Adrenal gland (tissue), 12 donors: Measurements from ENCODE around the gene RFX8. TPM values are rescaled to one million over a fixed set of nuclear protein-coding genes. Genes with fewer than 3 reads are reported as not detected.

Experiments used
- DNase-seq, 7 donors: peaks; one replicate each; pipeline ENCODE4 v3.0.0-alpha.2; 2019 to 2020
- H3K27ac ChIP-seq, 5 donors: fragments of 200-600 bp; sonication (generic) in 4 of 5; 1 replicate in 3 of 5; 2 replicates in 2 of 5; pipeline versions ENCODE4 v1.5.1 to v1.8.0; 2016 to 2020; ENCODE audit warnings: mild to moderate bottlenecking in 1 of 5
- H3K27me3 ChIP-seq: fragments of 200-600 bp; 2 replicates; pipeline ENCODE4 v1.8.0; 2021
- H3K36me3 ChIP-seq, 2 donors: fragments of 200-600 bp; replicated peaks in 1 of 2; 1 replicate in 1 of 2; 2 replicates in 1 of 2; pipeline versions ENCODE4 v1.5.1 to v1.8.0; 2018 to 2022
- H3K4me1 ChIP-seq, 2 donors: fragments of 200-600 bp; replicated peaks in 1 of 2; 1 replicate in 1 of 2; 2 replicates in 1 of 2; pipeline versions ENCODE4 v1.5.1 to v1.8.0; 2018 to 2021
- H3K4me3 ChIP-seq, 4 donors: fragments of 200-600 bp; sonication (generic) in 3 of 4; one replicate each; pipeline ENCODE4 v1.5.1; 2016 to 2018
- H3K9me3 ChIP-seq, 3 donors: fragments of 200-600 bp; sonication (generic) in 1 of 3; replicated peaks in 1 of 3; 1 replicate in 2 of 3; 2 replicates in 1 of 3; pipeline versions ENCODE4 v1.5.1 to v1.8.0; 2016 to 2021
- CTCF ChIP-seq, 6 experiments: fragments of 450-650 bp in 4 of 6; fragments of 200-600 bp in 2 of 6; sonication (generic) in 1 of 6; IDR thresholded peaks; 1 replicate in 5 of 6; 2 replicates in 1 of 6; pipeline versions ENCODE4 v1.5.1 to v1.8.0; 2016 to 2021; ENCODE audit warnings: antibody characterized with exemption in 6 of 6, mild to moderate bottlenecking in 2 of 6, moderate library complexity in 1 of 6
- POLR2A ChIP-seq, 2 donors: fragments of 450-650 bp; IDR thresholded peaks; one replicate each; pipeline ENCODE4 v1.6.1; 2017; ENCODE audit warnings: antibody characterized with exemption in 2 of 2, mild to moderate bottlenecking in 2 of 2, moderate library complexity in 1 of 2
- WGBS, 4 donors: extraction: QIAGEN DNeasy Blood & Tissue Kit in 2 of 4; methylation state at CpG; one replicate each; pipeline versions ENCODE4 v1.1.5 to v1.1.7; 2013 to 2017; 5-methylcytosine and 5-hydroxymethylcytosine counted together
- intact Hi-C, 2 donors: fragments of 100-400 bp; cut with DNase I; formaldehyde crosslinking; loops; one replicate each; pipeline versions ENCODE4 v1.14.1 to v1.15.0; 2022 to 2023
- polyA plus RNA-seq, 3 donors: library from polyadenylated mRNA; stranded (reverse); fragments of 200-250 nt in 2 of 3; fragments of 350-450 nt in 1 of 3; fragmentation: Illumina TruSeq in 1 of 3; extraction: RNeasy Lipid Tissue Mini Kit (QIAGEN cat#74804) in 1 of 3; gene quantifications; one replicate each; pipeline ENCODE4 v1.2.3, GENCODE V29; 2013 to 2014
- total RNA-seq, 9 donors: library from RNA; depleted of rRNA in 4 of 9; stranded (reverse); fragments of >200 nt in 4 of 9; fragments of 120-200 nt in 1 of 9; fragmentation: NEBNext Ultra II Directional in 1 of 9; extraction: Animal tissue kit (Norgen Biotek cat#: 25700) in 1 of 9; gene quantifications; one replicate each; pipeline versions ENCODE4 v1.1.0 to v1.2.4, GENCODE V29; 2013 to 2023
- donor health status: healthy with polysubstance abuse.
- donor health status: Bipolar disorder and iron deficiency.
- donor health status: DM: yes; HTN: yes; CAD: no.
- donor health status: DM: no; HTN: no; CAD: no.
- donor health status: DM: no; HTN: no; CAD: no.
- donor health status: DM: yes; HTN: yes; CAD: no.

The RFX8 gene
- total and polyA plus RNA-seq, 12 donors, result 0.14 to 21.8 (median 0.74) TPM; not detected in 4

GRCh38 chr2:101469863-101470262, 5.0 kb downstream of the RFX8 start:
- Histone ChIP-seq H3K9me3 (no peaks in the 10 kb centered on the region), H3K4me1 (peaks cover 0 to 3% of the 10 kb centered on the region in 2 donors), H3K27me3 (peaks cover 4% of the 10 kb centered on the region), H3K36me3 (no peaks in the 10 kb centered on the region), H3K4me3 (no peak overlapping the region), H3K27ac (no peak overlapping the region)
- DNase-seq, result no peak
- intact Hi-C loops, result no loop called here
- TF ChIP-seq CTCF (IDR thresholded peaks at IDR 0.05) (no peak), POLR2A (IDR thresholded peaks at IDR 0.05) (no peak)
- WGBS, 4 donors, result 68 to 86% (median 83%) methylated on average over 4 of the region's 4 CpGs

GRCh38 chr2:101467306-101467705, 7.6 kb downstream of the RFX8 start:
- H3K27me3 ChIP-seq, result peaks cover 7% of the 10 kb centered on the region
- no peak overlapping the region for H3K27ac ChIP-seq
- WGBS, 4 donors, result 73 to 95% (median 80%) methylated on average over 4 of the region's 4 CpGs
- intact Hi-C loops, result no loop called here
- no peaks in the 10 kb centered on the region for H3K36me3 ChIP-seq
- H3K4me3 ChIP-seq, result no peak overlapping the region
- H3K9me3 ChIP-seq, result no peaks in the 10 kb centered on the region
- DNase-seq, result no peak
- H3K4me1 ChIP-seq, result no peaks in the 10 kb centered on the region
- no peak for TF ChIP-seq CTCF (IDR thresholded peaks at IDR 0.05)
- no peak for TF ChIP-seq POLR2A (IDR thresholded peaks at IDR 0.05)

GRCh38 chr2:101466426-101466825, 8.5 kb downstream of the RFX8 start:
- no peaks in the 10 kb centered on the region for H3K4me1 ChIP-seq
- intact Hi-C loops, result no loop called here
- H3K27me3 ChIP-seq, result peaks cover 7% of the 10 kb centered on the region
- DNase-seq, result peak in 1 of 7 donors; percentile 20
- no peak overlapping the region for H3K4me3 ChIP-seq
- TF ChIP-seq POLR2A (IDR thresholded peaks at IDR 0.05), result no peak
- no peak for TF ChIP-seq CTCF (IDR thresholded peaks at IDR 0.05)
- H3K9me3 ChIP-seq, result no peaks in the 10 kb centered on the region
- H3K27ac ChIP-seq, result no peak overlapping the region
- no peaks in the 10 kb centered on the region for H3K36me3 ChIP-seq
- 76 to 84% (median 82%) methylated on average over 3 of the region's 3 CpGs for WGBS, 4 donors

GRCh38 chr2:101464841-101465240, 10.1 kb downstream of the RFX8 start:
- 85 to 100% (median 89%) methylated on average over 1 of the region's 1 CpG for WGBS, 4 donors

More at GRCh38 chr2:101464841-101465240, 10.1 kb downstream of the RFX8 start:
- Histone ChIP-seq H3K27ac (peak overlapping the region in 1 of 5 donors; percentile 55), H3K4me3 (no peak overlapping the region), H3K27me3 (peaks cover 7% of the 10 kb centered on the region), H3K36me3 (no peaks in the 10 kb centered on the region), H3K9me3 (no peaks in the 10 kb centered on the region), H3K4me1 (no peaks in the 10 kb centered on the region)
- intact Hi-C loops, result no loop called here
- DNase-seq, result no peak
- TF ChIP-seq POLR2A (IDR thresholded peaks at IDR 0.05) (no peak), CTCF (IDR thresholded peaks at IDR 0.05) (no peak)
